IMR-90 (cell line): ENCODE results near the gene TP53BP1.

Source experiments
- CTCF ChIP-seq: conservative IDR thresholded peaks from 2 replicates; pipeline ENCODE4 v1.5.1; 2012; ENCODE audit warnings: mild to moderate bottlenecking, low read depth, low read length, improper control_type of control experiment
- FOS ChIP-seq: fragments of 150-350 bp; IDR thresholded peaks from 2 replicates; pipeline ENCODE4 v1.6.1; 2016; ENCODE audit warnings: low read depth, low read length
- MAFK ChIP-seq: IDR thresholded peaks from 2 replicates; pipeline ENCODE4 v1.6.1; 2012; ENCODE audit warnings: low read depth, low read length, improper control_type of control experiment
- POLR2A ChIP-seq: IDR thresholded peaks from 2 replicates; pipeline ENCODE4 v1.6.1; 2012; ENCODE audit warnings: mild to moderate bottlenecking, low read depth, low read length
- RCOR1 ChIP-seq: IDR thresholded peaks from 2 replicates; pipeline ENCODE4 v1.6.1; 2012; ENCODE audit warnings: mild to moderate bottlenecking, low read length, improper control_type of control experiment; ENCODE audit not compliant: insufficient replicate concordance

- TF ChIP-seq MAFK (no peak), RCOR1 (no peak), POLR2A (no peak), CTCF (no peak), FOS (no peak)
Measured at GRCh38 chr15:43526261-43526930, 33.4 kb upstream of the TP53BP1 start.
